ENCODE data around the gene DYNC1I1.

GRCh38 chr7:95817866-95818640 lies 45.7 kb downstream of the DYNC1I1 start:
- TF ChIP-seq CTCF (conservative IDR thresholded peaks at IDR 0.05; ENCODE audit: low read depth, low read length) (no peak), EZH2 (IDR thresholded peaks at IDR 0.05; ENCODE audit: borderline replicate concordance, low read depth, low read length, poor library complexity, severe bottlenecking) (no peak)

Measured in A673 (cell line).